PC-9 (cell line): ENCODE results near the gene ARHGAP22.

Experiments used
- EZH2 ChIP-seq: fragments of 200-600 bp; sonication (generic); IDR thresholded peaks from 2 replicates; pipeline ENCODE4 v1.8.0; 2017; ENCODE audit warnings: antibody characterized with exemption, low read depth
- TF ChIP-seq, protein P1 (sequence below): fragments of 200-600 bp; sonication (generic); conservative IDR thresholded peaks from 2 replicates; pipeline ENCODE4 v1.6.1; 2017; ENCODE audit warnings: mixed run types, antibody characterized with exemption, mild to moderate bottlenecking, moderate library complexity

DNA sequence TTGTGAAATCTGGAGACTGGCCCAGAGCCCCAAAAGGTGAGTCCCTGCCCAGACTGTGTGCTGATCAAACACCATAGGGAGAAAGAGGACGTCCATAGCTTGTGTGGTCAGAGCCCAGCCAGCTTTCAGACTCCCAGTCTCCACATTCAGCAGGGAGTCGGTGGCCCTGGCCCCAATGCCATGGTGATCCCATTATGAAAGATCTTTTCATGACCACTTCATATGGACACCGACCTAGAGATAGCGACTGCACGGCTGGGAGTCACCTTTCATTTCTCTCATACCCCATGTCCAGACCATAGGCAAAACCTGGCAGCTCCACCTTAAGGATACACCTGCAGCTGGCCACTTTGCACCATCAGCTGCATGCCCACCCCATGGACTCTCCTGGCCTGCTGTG is 126.4 kb downstream of the ARHGAP22 start:
- TF ChIP-seq, protein P1, sequence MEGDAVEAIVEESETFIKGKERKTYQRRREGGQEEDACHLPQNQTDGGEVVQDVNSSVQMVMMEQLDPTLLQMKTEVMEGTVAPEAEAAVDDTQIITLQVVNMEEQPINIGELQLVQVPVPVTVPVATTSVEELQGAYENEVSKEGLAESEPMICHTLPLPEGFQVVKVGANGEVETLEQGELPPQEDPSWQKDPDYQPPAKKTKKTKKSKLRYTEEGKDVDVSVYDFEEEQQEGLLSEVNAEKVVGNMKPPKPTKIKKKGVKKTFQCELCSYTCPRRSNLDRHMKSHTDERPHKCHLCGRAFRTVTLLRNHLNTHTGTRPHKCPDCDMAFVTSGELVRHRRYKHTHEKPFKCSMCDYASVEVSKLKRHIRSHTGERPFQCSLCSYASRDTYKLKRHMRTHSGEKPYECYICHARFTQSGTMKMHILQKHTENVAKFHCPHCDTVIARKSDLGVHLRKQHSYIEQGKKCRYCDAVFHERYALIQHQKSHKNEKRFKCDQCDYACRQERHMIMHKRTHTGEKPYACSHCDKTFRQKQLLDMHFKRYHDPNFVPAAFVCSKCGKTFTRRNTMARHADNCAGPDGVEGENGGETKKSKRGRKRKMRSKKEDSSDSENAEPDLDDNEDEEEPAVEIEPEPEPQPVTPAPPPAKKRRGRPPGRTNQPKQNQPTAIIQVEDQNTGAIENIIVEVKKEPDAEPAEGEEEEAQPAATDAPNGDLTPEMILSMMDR = no peak
- TF ChIP-seq EZH2 = no peak
